ENCODE measurements around the gene AP5B1. TPM values are rescaled to one million over a fixed set of nuclear protein-coding genes. Genes with fewer than 3 reads are reported as not detected.

The AP5B1 gene
- total and polyA plus RNA-seq, 12 donors = 1.9 to 30.8 (median 14.5) TPM

DNA sequence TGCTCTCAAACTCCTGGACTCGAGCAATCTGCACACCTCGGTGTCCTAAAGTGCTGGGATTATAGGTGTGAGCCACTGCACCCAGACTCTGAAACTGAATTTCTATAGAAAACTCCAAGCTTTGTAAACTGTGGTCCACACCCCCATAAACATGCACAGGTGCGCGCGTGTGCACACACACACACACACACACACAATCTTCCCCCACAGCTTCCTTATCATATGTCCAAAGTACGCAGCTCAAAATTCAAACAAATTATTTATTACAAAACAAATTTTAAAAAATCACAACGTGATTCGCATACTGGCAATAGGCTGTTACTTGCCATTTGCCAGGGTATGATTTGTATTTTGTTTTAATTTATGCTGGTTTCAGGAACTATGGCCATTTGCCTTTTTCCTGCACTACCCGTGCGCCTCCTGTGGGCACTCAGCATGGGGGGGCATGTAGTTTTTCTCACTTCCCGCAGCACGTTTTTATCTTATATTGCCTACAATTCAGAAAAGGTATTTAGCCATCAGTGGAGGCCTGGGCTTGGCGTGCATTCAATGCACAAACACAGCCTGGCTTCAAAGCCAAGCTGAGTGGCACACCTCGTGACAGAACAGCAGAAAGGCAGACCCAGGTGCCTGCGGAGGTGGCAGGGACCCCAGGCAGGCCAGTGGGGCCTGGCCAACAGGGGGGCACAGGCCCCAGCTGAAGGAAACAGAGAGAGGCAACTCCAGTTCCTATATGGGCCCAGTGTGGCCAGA lies 42.2 kb upstream of the AP5B1 start:
- no peaks in the 10 kb centered on the region for H3K4me1 ChIP-seq (replicated peaks in 1 of 2)
- no peak overlapping the region for H3K27ac ChIP-seq
- TF ChIP-seq, protein P1, sequence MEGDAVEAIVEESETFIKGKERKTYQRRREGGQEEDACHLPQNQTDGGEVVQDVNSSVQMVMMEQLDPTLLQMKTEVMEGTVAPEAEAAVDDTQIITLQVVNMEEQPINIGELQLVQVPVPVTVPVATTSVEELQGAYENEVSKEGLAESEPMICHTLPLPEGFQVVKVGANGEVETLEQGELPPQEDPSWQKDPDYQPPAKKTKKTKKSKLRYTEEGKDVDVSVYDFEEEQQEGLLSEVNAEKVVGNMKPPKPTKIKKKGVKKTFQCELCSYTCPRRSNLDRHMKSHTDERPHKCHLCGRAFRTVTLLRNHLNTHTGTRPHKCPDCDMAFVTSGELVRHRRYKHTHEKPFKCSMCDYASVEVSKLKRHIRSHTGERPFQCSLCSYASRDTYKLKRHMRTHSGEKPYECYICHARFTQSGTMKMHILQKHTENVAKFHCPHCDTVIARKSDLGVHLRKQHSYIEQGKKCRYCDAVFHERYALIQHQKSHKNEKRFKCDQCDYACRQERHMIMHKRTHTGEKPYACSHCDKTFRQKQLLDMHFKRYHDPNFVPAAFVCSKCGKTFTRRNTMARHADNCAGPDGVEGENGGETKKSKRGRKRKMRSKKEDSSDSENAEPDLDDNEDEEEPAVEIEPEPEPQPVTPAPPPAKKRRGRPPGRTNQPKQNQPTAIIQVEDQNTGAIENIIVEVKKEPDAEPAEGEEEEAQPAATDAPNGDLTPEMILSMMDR (IDR thresholded peaks at IDR 0.05) = no peak
- TF ChIP-seq POLR2A (IDR thresholded peaks at IDR 0.05) = no peak
- H3K27me3 ChIP-seq = no peaks in the 10 kb centered on the region
- WGBS, 4 donors = 72 to 79% (median 75%) methylated on average over 15 of the region's 15 CpGs
- intact Hi-C loops (cut with DNase I) = no loop called here
- no peaks in the 10 kb centered on the region for H3K9me3 ChIP-seq (replicated peaks in 1 of 3)
- no peak for DNase-seq
- no peaks in the 10 kb centered on the region for H3K36me3 ChIP-seq (replicated peaks in 1 of 2)
- H3K4me3 ChIP-seq = no peak overlapping the region

DNA sequence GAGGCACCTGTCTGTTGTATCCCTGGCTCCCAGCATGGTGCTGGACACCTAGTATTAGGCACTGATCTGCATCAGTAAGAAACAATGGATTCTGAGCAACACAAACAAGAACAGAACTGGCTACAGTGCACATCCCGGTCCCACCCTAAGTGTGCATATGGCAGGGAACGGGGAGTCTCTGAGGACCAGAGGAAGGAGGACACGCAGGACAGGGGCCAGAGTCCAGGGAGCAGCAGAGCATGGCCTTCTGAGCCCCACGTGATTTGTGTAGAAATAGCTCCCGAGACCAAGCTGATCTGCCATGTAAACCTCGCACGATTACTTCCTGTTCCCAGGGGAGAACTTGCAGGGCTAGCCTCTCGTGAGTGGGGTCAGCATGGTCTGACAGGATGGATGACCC lies 40.3 kb upstream of the AP5B1 start:
- no peak overlapping the region for H3K4me3 ChIP-seq
- H3K27me3 ChIP-seq = no peaks in the 10 kb centered on the region
- peak in 1 of 7 donors; percentile 12 for DNase-seq
- H3K36me3 ChIP-seq (replicated peaks in 1 of 2) = no peaks in the 10 kb centered on the region
- intact Hi-C loops (cut with DNase I) = no loop called here
- 37 to 64% (median 50%) methylated on average over 7 to 8 of the region's 8 CpGs for WGBS, 4 donors
- H3K27ac ChIP-seq = no peak overlapping the region
- no peak for TF ChIP-seq POLR2A (IDR thresholded peaks at IDR 0.05)
- TF ChIP-seq, protein P1 (IDR thresholded peaks at IDR 0.05) = no peak
- peaks cover 0 to 5% of the 10 kb centered on the region in 2 donors for H3K4me1 ChIP-seq (replicated peaks in 1 of 2)
- H3K9me3 ChIP-seq (replicated peaks in 1 of 3) = no peaks in the 10 kb centered on the region

DNA sequence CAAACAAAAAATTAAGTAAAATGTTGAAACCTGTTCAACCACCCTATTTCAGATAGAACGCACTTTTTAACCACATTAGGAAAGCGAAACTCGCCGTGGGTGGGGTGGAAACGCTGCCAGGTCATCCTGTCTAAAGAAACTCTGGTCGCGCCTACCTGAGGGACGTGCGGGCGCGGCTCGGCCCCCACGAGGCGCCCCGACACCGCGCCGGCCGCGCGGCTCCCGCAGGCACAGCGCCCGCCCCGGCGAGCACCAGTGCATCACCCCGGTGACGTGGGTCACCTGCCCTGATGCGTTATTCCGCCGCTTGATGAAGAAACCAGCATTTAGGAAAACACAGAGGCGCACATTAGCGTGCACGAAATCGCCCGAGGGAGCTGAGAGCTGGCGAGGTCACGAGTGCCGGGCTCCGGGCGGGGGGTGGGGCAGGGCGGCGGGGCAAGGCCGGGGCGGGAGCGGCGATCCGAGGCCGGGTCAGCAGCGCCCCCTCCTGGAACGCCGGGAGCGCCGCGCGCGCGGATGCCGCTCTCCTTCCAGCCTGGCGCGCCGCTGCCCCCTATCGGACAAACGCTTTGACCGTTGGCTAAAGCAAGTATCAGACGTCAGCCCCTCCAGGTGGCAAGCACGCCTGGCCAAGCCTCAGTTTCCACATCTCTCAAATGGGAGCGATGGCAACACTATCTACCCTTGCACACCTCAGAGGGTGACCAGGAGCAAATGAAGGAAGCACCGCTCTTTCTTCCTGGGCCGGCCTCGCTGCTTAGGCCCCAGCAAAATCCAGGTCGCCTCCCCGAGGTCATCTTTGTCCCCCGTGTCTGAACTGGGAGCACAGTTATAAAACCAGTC lies 37.3 kb upstream of the AP5B1 start:
- WGBS, 4 donors = 5 to 13% (median 9%) methylated on average over 30 to 74 of the region's 74 CpGs
- Histone ChIP-seq H3K4me3 (peak overlapping the region in 3 of 4 donors; percentile 29 to 73 (median 48)), H3K36me3 (replicated peaks in 1 of 2) (no peaks in the 10 kb centered on the region), H3K27ac (peak overlapping the region in 4 of 5 donors; percentile 20 to 83 (median 73)), H3K4me1 (replicated peaks in 1 of 2) (peaks cover 0 to 12% of the 10 kb centered on the region in 2 donors), H3K27me3 (no peaks in the 10 kb centered on the region), H3K9me3 (replicated peaks in 1 of 3) (no peaks in the 10 kb centered on the region)
- peak in 1 of 2 donors; percentile 8 for TF ChIP-seq POLR2A (IDR thresholded peaks at IDR 0.05)
- TF ChIP-seq, protein P1 (IDR thresholded peaks at IDR 0.05) = peak; percentile 79 to 100 (median 94)
- intact Hi-C loops (cut with DNase I) = loop anchor here (1.0 to 5.0 kb wide), 3 partner anchors 36 to 101 kb away; partner anchors contain the start of gene AP5B1 (in 2 of the 2)
- peak; percentile 89 to 96 (median 95) for DNase-seq

DNA sequence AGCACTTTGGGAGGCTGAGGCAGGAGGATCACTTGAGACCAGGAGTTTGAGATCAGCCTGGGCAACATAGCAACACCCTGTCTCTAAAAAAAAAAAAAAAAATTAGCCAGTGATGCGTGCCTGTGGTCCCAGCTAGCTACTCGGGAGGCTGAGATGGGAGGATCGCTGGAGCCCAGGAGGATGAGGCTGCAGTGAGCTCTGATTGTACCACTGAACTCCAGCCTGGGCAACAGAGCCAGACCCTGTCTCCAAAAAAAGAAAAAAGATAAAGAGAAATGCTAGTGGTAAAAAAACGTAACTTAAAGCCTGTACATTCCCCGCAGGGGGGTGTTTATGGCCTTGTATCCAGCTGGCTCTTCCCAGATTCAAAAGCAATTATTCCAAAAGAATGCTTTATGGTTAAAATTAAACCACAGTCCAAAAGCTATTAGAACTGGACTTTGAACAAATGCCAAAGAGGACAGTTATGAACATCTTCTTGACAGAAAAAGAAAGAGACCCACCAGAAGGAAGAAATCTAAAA lies 36.6 kb upstream of the AP5B1 start:
- peak overlapping the region in 2 of 5 donors; percentile 71 to 75 for H3K27ac ChIP-seq
- H3K4me3 ChIP-seq = peak overlapping the region in 3 of 4 donors; percentile 29 to 73 (median 48)

More for the DNA sequence above, 36.6 kb upstream of the AP5B1 start:
- TF ChIP-seq POLR2A (IDR thresholded peaks at IDR 0.05) = no peak
- TF ChIP-seq, protein P1 (IDR thresholded peaks at IDR 0.05) = no peak
- H3K9me3 ChIP-seq (replicated peaks in 1 of 3) = no peaks in the 10 kb centered on the region
- H3K36me3 ChIP-seq (replicated peaks in 1 of 2) = no peaks in the 10 kb centered on the region
- intact Hi-C loops (cut with DNase I) = loop anchor here (5.0 kb wide), 2 partner anchors 35 to 100 kb away; partner anchors contain the start of gene AP5B1 (in 1 of the 2)
- no peaks in the 10 kb centered on the region for H3K27me3 ChIP-seq
- WGBS, 4 donors = 59 to 68% (median 63%) methylated on average over 5 of the region's 5 CpGs
- H3K4me1 ChIP-seq (replicated peaks in 1 of 2) = peaks cover 0 to 12% of the 10 kb centered on the region in 2 donors
- DNase-seq = no peak
